Thyroid gland (tissue), 4 donors: ENCODE data around the gene TMEM41A.

Source experiments
- CTCF ChIP-seq, 6 experiments: fragments of 200-600 bp in 3 of 6; fragments of 450-650 bp in 3 of 6; sonication (generic) in 3 of 6; IDR thresholded peaks; one replicate each; pipeline ENCODE4 v1.5.1; 2016 to 2019; ENCODE audit warnings: antibody characterized with exemption in 6 of 6, mild to moderate bottlenecking in 2 of 6, inconsistent platforms in 1 of 6, moderate library complexity in 1 of 6
- POLR2A ChIP-seq, 2 donors: fragments of 450-650 bp; IDR thresholded peaks; one replicate each; pipeline ENCODE4 v1.6.1; 2017; ENCODE audit warnings: antibody characterized with exemption in 2 of 2, mild to moderate bottlenecking in 2 of 2, moderate library complexity in 1 of 2

GRCh38 chr3:185540695-185541094 lies 41.9 kb upstream of the TMEM41A start:
- TF ChIP-seq CTCF (IDR thresholded peaks at IDR 0.05) (no peak), POLR2A (IDR thresholded peaks at IDR 0.05) (no peak)
